GM23338 (cell line): ENCODE measurements around the gene AQP9.

Experiments used
- CREB1 ChIP-seq: fragments of 250-450 bp; sonication (Bioruptor Pico); IDR thresholded peaks from 2 replicates; pipeline ENCODE4 v1.5.0; 2020; ENCODE audit warnings: low read depth, mild to moderate bottlenecking, moderate library complexity
- EZH2 ChIP-seq: fragments of 200-600 bp; sonication (generic); IDR thresholded peaks from one replicate; pipeline ENCODE4 v1.8.0; 2017; ENCODE audit warnings: antibody characterized with exemption, mild to moderate bottlenecking, low read depth; ENCODE audit not compliant: unreplicated experiment
- EZH2phosphoT487 ChIP-seq: fragments of 200-600 bp; sonication (generic); IDR thresholded peaks from one replicate; pipeline ENCODE4 v1.8.1; 2018; ENCODE audit warnings: antibody characterized with exemption; ENCODE audit not compliant: unreplicated experiment
- JUNB ChIP-seq: IDR thresholded peaks from one replicate; pipeline ENCODE4 v1.6.1; 2016; ENCODE audit warnings: antibody characterized with exemption; ENCODE audit not compliant: unreplicated experiment
- POLR2AphosphoS5 ChIP-seq: IDR thresholded peaks from 2 replicates; pipeline ENCODE4 v1.6.1; 2016; ENCODE audit warnings: antibody characterized with exemption, low read depth
- REST ChIP-seq: IDR thresholded peaks from one replicate; pipeline ENCODE4 v1.6.1; 2018; ENCODE audit warnings: antibody characterized with exemption; ENCODE audit not compliant: unreplicated experiment
- TF ChIP-seq, protein P1 (sequence below), 2 experiments: fragments of 200-600 bp in 1 of 2; sonication (generic) in 1 of 2; conservative IDR thresholded peaks; 2 replicates each; pipeline versions ENCODE4 v1.5.1 to v1.6.1; 2016 to 2017; ENCODE audit warnings: antibody characterized with exemption in 2 of 2, low read depth in 2 of 2, mild to moderate bottlenecking in 2 of 2, moderate library complexity in 1 of 2

DNA sequence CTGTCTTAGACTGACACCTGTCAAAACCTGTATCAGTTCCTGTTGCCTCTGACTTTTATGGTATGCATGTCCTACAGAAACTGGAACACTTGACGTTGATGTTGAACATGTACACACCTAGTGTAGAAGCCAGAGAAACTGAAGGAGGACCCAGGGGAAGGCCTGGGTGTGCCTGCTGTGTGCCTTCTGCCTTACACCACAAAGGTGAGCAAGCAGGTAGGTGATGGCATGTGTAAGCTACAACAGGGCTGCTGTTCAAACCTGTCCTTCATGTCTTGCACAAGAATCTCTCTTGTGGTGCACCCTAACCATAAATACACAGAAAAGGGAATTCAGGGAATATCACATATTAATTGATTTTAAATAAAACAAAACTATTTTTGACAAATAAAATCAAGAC lies 13.6 kb upstream of the AQP9 start:
- TF ChIP-seq EZH2 (no peak), EZH2phosphoT487 (no peak), REST (no peak), CREB1 (no peak), POLR2AphosphoS5 (no peak), JUNB (no peak)
- TF ChIP-seq, protein P1, sequence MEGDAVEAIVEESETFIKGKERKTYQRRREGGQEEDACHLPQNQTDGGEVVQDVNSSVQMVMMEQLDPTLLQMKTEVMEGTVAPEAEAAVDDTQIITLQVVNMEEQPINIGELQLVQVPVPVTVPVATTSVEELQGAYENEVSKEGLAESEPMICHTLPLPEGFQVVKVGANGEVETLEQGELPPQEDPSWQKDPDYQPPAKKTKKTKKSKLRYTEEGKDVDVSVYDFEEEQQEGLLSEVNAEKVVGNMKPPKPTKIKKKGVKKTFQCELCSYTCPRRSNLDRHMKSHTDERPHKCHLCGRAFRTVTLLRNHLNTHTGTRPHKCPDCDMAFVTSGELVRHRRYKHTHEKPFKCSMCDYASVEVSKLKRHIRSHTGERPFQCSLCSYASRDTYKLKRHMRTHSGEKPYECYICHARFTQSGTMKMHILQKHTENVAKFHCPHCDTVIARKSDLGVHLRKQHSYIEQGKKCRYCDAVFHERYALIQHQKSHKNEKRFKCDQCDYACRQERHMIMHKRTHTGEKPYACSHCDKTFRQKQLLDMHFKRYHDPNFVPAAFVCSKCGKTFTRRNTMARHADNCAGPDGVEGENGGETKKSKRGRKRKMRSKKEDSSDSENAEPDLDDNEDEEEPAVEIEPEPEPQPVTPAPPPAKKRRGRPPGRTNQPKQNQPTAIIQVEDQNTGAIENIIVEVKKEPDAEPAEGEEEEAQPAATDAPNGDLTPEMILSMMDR (conservative IDR thresholded peaks at IDR 0.05; ENCODE audit: low read depth in 2 of 2) = no peak
